ENCODE data around the gene MRPL14. TPM values are rescaled to one million over a fixed set of nuclear protein-coding genes. Genes with fewer than 3 reads are reported as not detected.

Gene MRPL14
- total and polyA plus RNA-seq, 2 of the 8 experiments (the other 6 are each of a cell fraction or from before 2014, with no cell fraction given): 82.0 to 97.1 TPM

- ChIA-PET POLR2A (ENCODE audit: partially characterized antibody) (interaction anchor here (0.6 to 1.7 kb wide), 10 partner anchors 64 to 433 kb away, joined by 3 to 5 read pairs (median 4); partner anchors contain the start of gene VEGFA), CTCF (ENCODE audit: partially characterized antibody) (interaction anchor here (0.5 to 5.1 kb wide), 87 partner anchors 10 to 479 kb away, joined by 3 to 59 read pairs (median 4); partner anchors contain the start of gene VEGFA)
- Histone ChIP-seq H2BK5ac (ENCODE audit: low read depth, low read length) (no peak overlapping the region; the same call in 1 of the 2 replicates), H2BK20ac (ENCODE audit: low read length) (no peak overlapping the region), H3K18ac (ENCODE audit: extremely low read depth, low read length) (no peak overlapping the region), H3K36me3 (ENCODE audit: control insufficient read depth in 2 of 4, insufficient read depth in 4 of 4, low read length in 3 of 4) (no peaks in the 10 kb centered on the region), H3K9ac (replicated peaks in 1 of 4; ENCODE audit: extremely low read depth in 1 of 4, low read depth in 3 of 4, low read length in 3 of 4) (no peak overlapping the region), H2BK15ac (ENCODE audit: low read length) (0 out of 2 replicates have a peak overlapping the region, but pooled peaks have one; percentile 46), H3K9me3 (ENCODE audit: insufficient read depth in 2 of 2, low read depth in 1 of 2, low read length in 1 of 2) (no peaks in the 10 kb centered on the region), H3K4ac (replicated peaks; ENCODE audit: insufficient read length, low read depth, low read length) (no peak overlapping the region), H3K4me1 (replicated peaks in 1 of 4; ENCODE audit: control insufficient read depth in 3 of 4, insufficient read depth in 4 of 4, low read length in 3 of 4) (peaks cover 2 to 18% (median 17%) of the 10 kb centered on the region in 4 experiments), H3K56ac (replicated peaks; ENCODE audit: insufficient read length, low read depth, low read length) (no peak overlapping the region), H3K79me1 (ENCODE audit: low read depth, low read length) (no peaks in the 10 kb centered on the region), H3K23ac (ENCODE audit: insufficient read length) (no peak overlapping the region), H2BK120ac (replicated peaks; ENCODE audit: low read depth, low read length) (no peak overlapping the region), H4K5ac (ENCODE audit: insufficient read length, low read depth, low read length) (no peak overlapping the region), H2AK5ac (ENCODE audit: low read depth, low read length) (no peak overlapping the region), H3K27me3 (replicated peaks in 1 of 4; ENCODE audit: control insufficient read depth in 3 of 4, extremely low read depth in 1 of 4, insufficient read depth in 3 of 4, low read length in 3 of 4) (peaks cover 0 to 8% (median 2%) of the 10 kb centered on the region in 4 experiments; a peak in 4 of 7 replicates), H4K91ac (replicated peaks; ENCODE audit: insufficient read length, low read length) (peak overlapping the region; percentile 40), H3K27ac (ENCODE audit: low read depth, low read length) (no peak overlapping the region), H2AFZ (ENCODE audit: low read length) (no peak overlapping the region), H2BK12ac (ENCODE audit: low read depth, low read length) (no peak overlapping the region), H3K4me2 (ENCODE audit: insufficient read depth in 1 of 2, low read depth in 2 of 2, low read length in 2 of 2) (no peak overlapping the region), H3K79me2 (ENCODE audit: control insufficient read depth in 1 of 2, insufficient read depth in 2 of 2, low read length in 2 of 2) (no peaks in the 10 kb centered on the region), H3K4me3 (ENCODE audit: extremely low read depth in 1 of 4, insufficient read depth in 2 of 4, low read depth in 3 of 4, low read length in 4 of 4) (no peak overlapping the region), H3K23me2 (ENCODE audit: low read depth, low read length) (peaks cover 4% of the 10 kb centered on the region; the same call in 1 of the 2 replicates), H4K20me1 (replicated peaks in 1 of 2; ENCODE audit: control insufficient read depth in 1 of 2, insufficient read depth in 2 of 2, low read length in 2 of 2) (no peaks in the 10 kb centered on the region), H3K14ac (ENCODE audit: insufficient read length) (no peak overlapping the region), H4K8ac (ENCODE audit: extremely low read depth, insufficient read depth, low read length) (no peak overlapping the region)
- FAIRE-seq (peak; percentile 72), DNase-seq (ENCODE audit: low read depth in 1 of 2, low spot score in 2 of 2) (peak in 1 of 2 experiments; percentile 91)
- WGBS, 2 experiments (ENCODE audit: extremely low coverage in 1 of 2, insufficient coverage in 1 of 2, insufficient read length in 1 of 2, insufficient replicate concordance in 2 of 2, low coverage in 1 of 2, low lambda C conversion rate in 2 of 2, missing lambda C conversion rate in 1 of 2): 43% methylated on average over 8 of the region's 8 CpGs; no CpG with 5 or more reads in 1 of the 2 experiments
- TF ChIP-seq YY1 (IDR thresholded peaks at IDR 0.05; ENCODE audit: low read depth, low read length) (peak; percentile 57; the same call in 1 of the 2 replicates), RXRA (IDR thresholded peaks at IDR 0.05; ENCODE audit: insufficient read depth, low read depth, low read length) (no peak), GABPA (IDR thresholded peaks at IDR 0.05; ENCODE audit: borderline replicate concordance, insufficient read depth, low read length) (no peak), SIRT6 (IDR thresholded peaks at IDR 0.05; ENCODE audit: low read length) (no peak), SIN3A (conservative IDR thresholded peaks at IDR 0.05 in 1 of 2, IDR thresholded peaks at IDR 0.05 in 1 of 2; ENCODE audit: low read depth in 1 of 2, low read length in 2 of 2) (peak in 1 of 2 experiments; percentile 56; a peak in 1 of 4 replicates), BACH1 (IDR thresholded peaks at IDR 0.05; ENCODE audit: low read length) (no peak), TAF7 (optimal IDR thresholded peaks at IDR 0.05; ENCODE audit: borderline replicate concordance, low read depth, low read length) (no peak), POU5F1 (IDR thresholded peaks at IDR 0.05; ENCODE audit: low read depth, low read length) (no peak), ATF3 (IDR thresholded peaks at IDR 0.05; ENCODE audit: insufficient read depth, low read depth, low read length) (no peak), MAX (IDR thresholded peaks at IDR 0.05) (peak; percentile 25; the same call in 1 of the 2 replicates)
Observed at GRCh38 chr6:44078827-44079671, 48.2 kb downstream of the MRPL14 start.
